GM21825 (cell line): ENCODE data around the gene SLC6A7.

Experiments
- ATAC-seq: cut with Tn5 transposase; IDR thresholded peaks from one replicate; pipeline ENCODE4 v1.9.1; 2021; ENCODE audit warnings: mild to moderate bottlenecking, moderate library complexity; ENCODE audit not compliant: unreplicated experiment

Gene SLC6A7

GRCh38 chr5:150190503-150190979, 679 bp downstream of the SLC6A7 start:
- ATAC-seq = no peak

- no peak for ATAC-seq
Observed at GRCh38 chr5:150190987-150191386, 1.1 kb downstream of the SLC6A7 start.

GRCh38 chr5:150192462-150192861, 2.6 kb downstream of the SLC6A7 start:
- no peak for ATAC-seq

- ATAC-seq = no peak
Observed at GRCh38 chr5:150195736-150196485, 6.0 kb downstream of the SLC6A7 start.

GRCh38 chr5:150196514-150196913, 6.7 kb downstream of the SLC6A7 start:
- no peak for ATAC-seq

- ATAC-seq = no peak
Observed at GRCh38 chr5:150196986-150197385, 7.1 kb downstream of the SLC6A7 start.

GRCh38 chr5:150197476-150197875, 7.6 kb downstream of the SLC6A7 start:
- ATAC-seq = no peak

GRCh38 chr5:150202501-150202900, 12.6 kb downstream of the SLC6A7 start:
- no peak for ATAC-seq

- ATAC-seq = no peak
Observed at GRCh38 chr5:150203832-150204589, 14.1 kb downstream of the SLC6A7 start.

- ATAC-seq = no peak
Observed at GRCh38 chr5:150204590-150204960, 14.7 kb downstream of the SLC6A7 start.

- ATAC-seq = no peak
Observed at GRCh38 chr5:150206098-150206778, 16.4 kb downstream of the SLC6A7 start.

- ATAC-seq = no peak
Observed at GRCh38 chr5:150206779-150207115, 16.9 kb downstream of the SLC6A7 start.

- no peak for ATAC-seq
Observed at GRCh38 chr5:150208187-150209098, 18.6 kb downstream of the SLC6A7 start.

- ATAC-seq = no peak
Observed at GRCh38 chr5:150209099-150209635, 19.3 kb downstream of the SLC6A7 start.

GRCh38 chr5:150210644-150211043, 20.8 kb downstream of the SLC6A7 start:
- no peak for ATAC-seq

GRCh38 chr5:150211156-150212030, 21.5 kb downstream of the SLC6A7 start:
- ATAC-seq = no peak

GRCh38 chr5:150213530-150213929, 23.7 kb downstream of the SLC6A7 start:
- ATAC-seq = no peak

GRCh38 chr5:150214289-150214688, 24.4 kb downstream of the SLC6A7 start:
- no peak for ATAC-seq
